GM23338 (cell line): ENCODE measurements around the gene COL4A5. TPM values are rescaled to one million over a fixed set of nuclear protein-coding genes. Genes with fewer than 3 reads are reported as not detected.

ENCODE experiments used
- ATAC-seq: fragments of 200-7000 bp; cut with Tn5 transposase; 3 replicates; pipeline ENCODE4 v1.9.1; 2020
- DNase-seq: peaks from one replicate; pipeline ENCODE4 v3.0.0-alpha.2; 2015; ENCODE audit warnings: low spot score
- H2AFZ ChIP-seq: fragments of 200-600 bp; sonication (generic); 2 replicates; pipeline ENCODE4 v1.8.0; 2016; ENCODE audit warnings: antibody characterized with exemption, mild to moderate bottlenecking, moderate library complexity
- H3F3A ChIP-seq: fragments of 200-600 bp; sonication (generic); replicated peaks from 2 replicates; pipeline ENCODE4 v1.8.0; 2017; ENCODE audit warnings: antibody characterized with exemption, mixed run types, low read depth
- H3K27ac ChIP-seq: fragments of 200-600 bp; sonication (generic); 2 replicates; pipeline ENCODE4 v1.6.1; 2016; ENCODE audit warnings: low read depth
- H3K27me3 ChIP-seq: fragments of 200-600 bp; sonication (generic); 2 replicates; pipeline ENCODE4 v1.8.0; 2016; ENCODE audit warnings: mild to moderate bottlenecking, mixed run types, moderate library complexity; ENCODE audit not compliant: insufficient read depth
- H3K36me3 ChIP-seq: fragments of 200-600 bp; sonication (generic); 2 replicates; pipeline ENCODE4 v1.8.0; 2016; ENCODE audit warnings: mild to moderate bottlenecking; ENCODE audit not compliant: insufficient read depth
- H3K4me1 ChIP-seq: fragments of 200-600 bp; sonication (generic); 2 replicates; pipeline ENCODE4 v1.8.0; 2016; ENCODE audit warnings: mild to moderate bottlenecking, moderate library complexity; ENCODE audit not compliant: insufficient read depth
- H3K4me2 ChIP-seq: fragments of 200-600 bp; sonication (generic); 2 replicates; pipeline ENCODE4 v1.7.1; 2017; ENCODE audit warnings: mixed run types
- H3K4me3 ChIP-seq: fragments of 200-600 bp; sonication (generic); 2 replicates; pipeline ENCODE4 v1.6.1; 2016; ENCODE audit warnings: mixed run types
- H3K79me2 ChIP-seq: fragments of 200-600 bp; sonication (generic); replicated peaks from 2 replicates; pipeline ENCODE4 v1.8.0; 2017; ENCODE audit warnings: mild to moderate bottlenecking; ENCODE audit not compliant: insufficient read depth
- H3K9me2 ChIP-seq: fragments of 200-600 bp; sonication (generic); 2 replicates; pipeline ENCODE4 v1.8.0; 2017; ENCODE audit not compliant: insufficient read depth
- H4K20me1 ChIP-seq: fragments of 200-600 bp; sonication (generic); replicated peaks from 2 replicates; pipeline ENCODE4 v1.8.0; 2017; ENCODE audit warnings: mild to moderate bottlenecking; ENCODE audit not compliant: insufficient read depth
- H3K27ac Mint-ChIP-seq: 2 replicates; pipeline ENCODE4 v1.8.0; 2020; ENCODE audit warnings: inconsistent platforms, mild to moderate bottlenecking, moderate library complexity, mixed read lengths
- H3K27me3 Mint-ChIP-seq: 3 replicates; pipeline ENCODE4 v1.8.0; 2022; ENCODE audit warnings: low read depth, mild to moderate bottlenecking, moderate library complexity, mixed read lengths, inconsistent platforms; ENCODE audit not compliant: insufficient read depth, poor library complexity
- H3K36me3 Mint-ChIP-seq: 3 replicates; pipeline ENCODE4 v1.8.0; 2021; ENCODE audit warnings: low read depth, mild to moderate bottlenecking, inconsistent platforms, moderate library complexity, mixed read lengths
- H3K4me1 Mint-ChIP-seq: 3 replicates; pipeline ENCODE4 v1.8.0; 2020; ENCODE audit warnings: mild to moderate bottlenecking, inconsistent platforms, mixed read lengths
- H3K4me3 Mint-ChIP-seq: 3 replicates; pipeline ENCODE4 v1.8.0; 2021; ENCODE audit warnings: moderate library complexity, mild to moderate bottlenecking, inconsistent platforms, mixed read lengths
- H3K9me3 Mint-ChIP-seq: 3 replicates; pipeline ENCODE4 v1.8.0; 2020; ENCODE audit warnings: moderate library complexity, mild to moderate bottlenecking, inconsistent platforms, mixed read lengths
- CREB1 ChIP-seq: fragments of 250-450 bp; sonication (Bioruptor Pico); IDR thresholded peaks from 2 replicates; pipeline ENCODE4 v1.5.0; 2020; ENCODE audit warnings: low read depth, mild to moderate bottlenecking, moderate library complexity
- CTCF ChIP-seq, 2 experiments: fragments of 200-600 bp in 1 of 2; sonication (generic) in 1 of 2; conservative IDR thresholded peaks; 2 replicates each; pipeline versions ENCODE4 v1.5.1 to v1.6.1; 2016 to 2017; ENCODE audit warnings: antibody characterized with exemption in 2 of 2, low read depth in 2 of 2, mild to moderate bottlenecking in 2 of 2, moderate library complexity in 1 of 2
- EZH2phosphoT487 ChIP-seq: fragments of 200-600 bp; sonication (generic); IDR thresholded peaks from one replicate; pipeline ENCODE4 v1.8.1; 2018; ENCODE audit warnings: antibody characterized with exemption; ENCODE audit not compliant: unreplicated experiment
- JUNB ChIP-seq: IDR thresholded peaks from one replicate; pipeline ENCODE4 v1.6.1; 2016; ENCODE audit warnings: antibody characterized with exemption; ENCODE audit not compliant: unreplicated experiment
- NANOG ChIP-seq: IDR thresholded peaks from 2 replicates; pipeline ENCODE4 v1.6.1; 2016; ENCODE audit warnings: antibody characterized with exemption, borderline replicate concordance
- POLR2AphosphoS5 ChIP-seq: IDR thresholded peaks from 2 replicates; pipeline ENCODE4 v1.6.1; 2016; ENCODE audit warnings: antibody characterized with exemption, low read depth
- REST ChIP-seq: IDR thresholded peaks from one replicate; pipeline ENCODE4 v1.6.1; 2018; ENCODE audit warnings: antibody characterized with exemption; ENCODE audit not compliant: unreplicated experiment
- STAT1 ChIP-seq: IDR thresholded peaks from one replicate; pipeline ENCODE4 v1.6.1; 2016; ENCODE audit warnings: antibody characterized with exemption; ENCODE audit not compliant: unreplicated experiment
- ZNF114 ChIP-seq: fragments of 250-450 bp; sonication (Bioruptor Pico); IDR thresholded peaks from 2 replicates; pipeline ENCODE4 v1.5.0; 2020; ENCODE audit warnings: mild to moderate bottlenecking, moderate library complexity
- ZNF331 ChIP-seq: fragments of 250-450 bp; sonication (Bioruptor Pico); IDR thresholded peaks from 2 replicates; pipeline ENCODE4 v1.5.0; 2020; ENCODE audit warnings: low read depth, mild to moderate bottlenecking, moderate library complexity
- polyA plus RNA-seq: library from polyadenylated mRNA; unstranded; fragments of >200 nt; fragmentation: Nextera tagmentation; extraction: Ambion mirVana; gene quantifications from 2 replicates; pipeline ENCODE4 v1.2.1, GENCODE V29; 2016
- total RNA-seq: library from RNA; depleted of rRNA; stranded (reverse); fragments of >200 nt; shearing (Covaris generic); gene quantifications from 2 replicates; pipeline ENCODE4 v1.2.3, GENCODE V29; 2014
- TF ChIP-seq, protein P1 (sequence below): fragments of 250-450 bp; sonication (Bioruptor Pico); IDR thresholded peaks from 2 replicates; pipeline ENCODE4 v1.5.0; 2020; ENCODE audit warnings: mild to moderate bottlenecking, moderate library complexity

The COL4A5 gene
- total and polyA plus RNA-seq, 2 experiments from 2014 or later = 15.5 to 48.1 TPM

DNA sequence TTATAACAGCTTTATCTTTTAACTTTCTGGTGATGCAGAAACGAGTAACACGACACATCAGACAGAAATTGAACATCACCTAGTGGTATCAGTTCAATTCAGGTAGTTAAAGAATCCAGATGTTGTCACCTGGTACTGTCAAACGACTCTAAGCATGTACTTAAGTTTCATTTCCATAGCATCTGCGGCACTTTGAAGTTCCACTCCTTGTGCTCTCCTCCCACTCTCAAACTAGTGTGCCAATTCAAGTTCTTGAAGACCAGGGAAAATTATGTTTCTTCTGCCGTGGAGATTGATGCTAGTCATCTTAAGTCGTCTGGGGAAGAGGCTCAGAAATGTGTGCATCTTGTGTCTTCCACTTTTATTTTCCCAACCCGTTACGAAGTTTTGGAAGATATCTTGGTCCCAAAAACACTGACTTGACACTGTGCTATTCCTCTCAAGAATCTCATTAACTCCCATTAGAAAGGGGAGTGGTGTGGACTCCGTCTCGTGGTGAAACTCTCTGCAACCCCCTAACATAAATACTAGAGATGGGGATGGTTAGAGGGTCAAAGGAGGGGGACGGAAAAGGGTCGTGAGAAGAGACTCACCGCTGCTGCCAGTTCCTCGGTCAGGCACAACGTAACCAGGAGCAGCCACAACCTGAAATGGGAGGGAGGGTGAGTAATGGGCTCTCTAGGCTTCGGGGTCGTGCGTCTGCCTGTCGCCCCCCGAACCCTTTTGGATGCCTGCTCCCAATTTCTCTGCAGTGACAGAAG, 2.1 kb upstream of the COL4A5 start:
- peaks cover 26% of the 10 kb centered on the region; the same call in 2 of the 3 replicates for H3K4me1 Mint-ChIP-seq
- no peaks in the 10 kb centered on the region for H3K9me3 Mint-ChIP-seq
- Histone ChIP-seq H3K9me2 (no peaks in the 10 kb centered on the region), H3K36me3 (no peaks in the 10 kb centered on the region), H3F3A (no peaks in the 10 kb centered on the region), H3K4me3 (peak overlapping the region; percentile 78), H3K27me3 (peaks cover 13% of the 10 kb centered on the region), H3K79me2 (peaks cover 18% of the 10 kb centered on the region), H3K27ac (no peak overlapping the region), H3K4me2 (peak overlapping the region; percentile 86), H3K4me1 (peaks cover 9% of the 10 kb centered on the region), H2AFZ (peak overlapping the region; percentile 78; the same call in 1 of the 2 replicates), H4K20me1 (no peaks in the 10 kb centered on the region)
- no peaks in the 10 kb centered on the region for H3K36me3 Mint-ChIP-seq
- H3K4me3 Mint-ChIP-seq = peak overlapping the region; percentile 89
- no peaks in the 10 kb centered on the region for H3K27me3 Mint-ChIP-seq
- DNase-seq (peak; percentile 25), ATAC-seq (peak; percentile 56)
- no peak overlapping the region for H3K27ac Mint-ChIP-seq
- TF ChIP-seq NANOG = no peak
- no peak for TF ChIP-seq POLR2AphosphoS5
- TF ChIP-seq ZNF331 (CRISPR knock-in tag) = no peak
- TF ChIP-seq STAT1 = no peak
- TF ChIP-seq ZNF114 (CRISPR knock-in tag) = no peak
- TF ChIP-seq CREB1 (CRISPR knock-in tag) = no peak
- TF ChIP-seq, protein P1, sequence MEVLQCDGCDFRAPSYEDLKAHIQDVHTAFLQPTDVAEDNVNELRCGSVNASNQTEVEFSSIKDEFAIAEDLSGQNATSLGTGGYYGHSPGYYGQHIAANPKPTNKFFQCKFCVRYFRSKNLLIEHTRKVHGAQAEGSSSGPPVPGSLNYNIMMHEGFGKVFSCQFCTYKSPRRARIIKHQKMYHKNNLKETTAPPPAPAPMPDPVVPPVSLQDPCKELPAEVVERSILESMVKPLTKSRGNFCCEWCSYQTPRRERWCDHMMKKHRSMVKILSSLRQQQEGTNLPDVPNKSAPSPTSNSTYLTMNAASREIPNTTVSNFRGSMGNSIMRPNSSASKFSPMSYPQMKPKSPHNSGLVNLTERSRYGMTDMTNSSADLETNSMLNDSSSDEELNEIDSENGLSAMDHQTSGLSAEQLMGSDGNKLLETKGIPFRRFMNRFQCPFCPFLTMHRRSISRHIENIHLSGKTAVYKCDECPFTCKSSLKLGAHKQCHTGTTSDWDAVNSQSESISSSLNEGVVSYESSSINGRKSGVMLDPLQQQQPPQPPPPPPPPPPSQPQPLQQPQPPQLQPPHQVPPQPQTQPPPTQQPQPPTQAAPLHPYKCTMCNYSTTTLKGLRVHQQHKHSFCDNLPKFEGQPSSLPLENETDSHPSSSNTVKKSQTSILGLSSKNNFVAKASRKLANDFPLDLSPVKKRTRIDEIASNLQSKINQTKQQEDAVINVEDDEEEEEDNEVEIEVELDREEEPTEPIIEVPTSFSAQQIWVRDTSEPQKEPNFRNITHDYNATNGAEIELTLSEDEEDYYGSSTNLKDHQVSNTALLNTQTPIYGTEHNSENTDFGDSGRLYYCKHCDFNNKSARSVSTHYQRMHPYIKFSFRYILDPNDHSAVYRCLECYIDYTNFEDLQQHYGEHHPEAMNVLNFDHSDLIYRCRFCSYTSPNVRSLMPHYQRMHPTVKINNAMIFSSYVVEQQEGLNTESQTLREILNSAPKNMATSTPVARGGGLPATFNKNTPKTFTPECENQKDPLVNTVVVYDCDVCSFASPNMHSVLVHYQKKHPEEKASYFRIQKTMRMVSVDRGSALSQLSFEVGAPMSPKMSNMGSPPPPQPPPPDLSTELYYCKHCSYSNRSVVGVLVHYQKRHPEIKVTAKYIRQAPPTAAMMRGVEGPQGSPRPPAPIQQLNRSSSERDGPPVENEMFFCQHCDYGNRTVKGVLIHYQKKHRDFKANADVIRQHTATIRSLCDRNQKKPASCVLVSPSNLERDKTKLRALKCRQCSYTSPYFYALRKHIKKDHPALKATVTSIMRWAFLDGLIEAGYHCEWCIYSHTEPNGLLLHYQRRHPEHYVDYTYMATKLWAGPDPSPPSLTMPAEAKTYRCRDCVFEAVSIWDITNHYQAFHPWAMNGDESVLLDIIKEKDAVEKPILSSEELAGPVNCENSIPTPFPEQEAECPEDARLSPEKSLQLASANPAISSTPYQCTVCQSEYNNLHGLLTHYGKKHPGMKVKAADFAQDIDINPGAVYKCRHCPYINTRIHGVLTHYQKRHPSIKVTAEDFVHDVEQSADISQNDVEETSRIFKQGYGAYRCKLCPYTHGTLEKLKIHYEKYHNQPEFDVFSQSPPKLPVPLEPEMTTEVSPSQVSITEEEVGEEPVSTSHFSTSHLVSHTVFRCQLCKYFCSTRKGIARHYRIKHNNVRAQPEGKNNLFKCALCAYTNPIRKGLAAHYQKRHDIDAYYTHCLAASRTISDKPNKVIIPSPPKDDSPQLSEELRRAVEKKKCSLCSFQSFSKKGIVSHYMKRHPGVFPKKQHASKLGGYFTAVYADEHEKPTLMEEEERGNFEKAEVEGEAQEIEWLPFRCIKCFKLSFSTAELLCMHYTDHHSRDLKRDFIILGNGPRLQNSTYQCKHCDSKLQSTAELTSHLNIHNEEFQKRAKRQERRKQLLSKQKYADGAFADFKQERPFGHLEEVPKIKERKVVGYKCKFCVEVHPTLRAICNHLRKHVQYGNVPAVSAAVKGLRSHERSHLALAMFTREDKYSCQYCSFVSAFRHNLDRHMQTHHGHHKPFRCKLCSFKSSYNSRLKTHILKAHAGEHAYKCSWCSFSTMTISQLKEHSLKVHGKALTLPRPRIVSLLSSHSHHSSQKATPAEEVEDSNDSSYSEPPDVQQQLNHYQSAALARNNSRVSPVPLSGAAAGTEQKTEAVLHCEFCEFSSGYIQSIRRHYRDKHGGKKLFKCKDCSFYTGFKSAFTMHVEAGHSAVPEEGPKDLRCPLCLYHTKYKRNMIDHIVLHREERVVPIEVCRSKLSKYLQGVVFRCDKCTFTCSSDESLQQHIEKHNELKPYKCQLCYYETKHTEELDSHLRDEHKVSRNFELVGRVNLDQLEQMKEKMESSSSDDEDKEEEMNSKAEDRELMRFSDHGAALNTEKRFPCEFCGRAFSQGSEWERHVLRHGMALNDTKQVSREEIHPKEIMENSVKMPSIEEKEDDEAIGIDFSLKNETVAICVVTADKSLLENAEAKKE (CRISPR knock-in tag) = no peak
- TF ChIP-seq JUNB = no peak
- no peak for TF ChIP-seq EZH2phosphoT487
- no peak for TF ChIP-seq CTCF (conservative IDR thresholded peaks at IDR 0.05; ENCODE audit: low read depth in 2 of 2)
- TF ChIP-seq REST = no peak
